Lung (tissue), 12 donors: ENCODE results near the gene BCAN. TPM values are rescaled to one million over a fixed set of nuclear protein-coding genes. Genes with fewer than 3 reads are reported as not detected.
A peak's percentile ranks its signal among the peaks of the same experiment; 100 is the strongest.

Source experiments
- ATAC-seq: fragments of 200-7000 bp; cut with Tn5 transposase; one replicate; pipeline ENCODE4 v1.9.1; 2020; ENCODE audit warnings: moderate number of reproducible peaks; ENCODE audit not compliant: insufficient read depth, low FRiP score
- DNase-seq, 3 donors: peaks; one replicate each; pipeline ENCODE4 v3.0.0-alpha.2; 2013 to 2017
- H3K27ac ChIP-seq, 2 donors: one replicate each; pipeline ENCODE4 v1.5.1; 2013; ENCODE audit warnings: mild to moderate bottlenecking in 2 of 2, moderate library complexity in 2 of 2, control low read depth in 1 of 2, inconsistent platforms in 1 of 2, low read depth in 1 of 2, low read length in 1 of 2
- H3K27me3 ChIP-seq, 3 donors: one replicate each; pipeline ENCODE4 v1.5.1; 2013; ENCODE audit warnings: low read length in 2 of 3; ENCODE audit not compliant: control insufficient read depth in 3 of 3, insufficient read depth in 3 of 3
- H3K36me3 ChIP-seq, 4 donors: one replicate each; pipeline ENCODE4 v1.5.1; 2013; ENCODE audit warnings: low read length in 4 of 4, mild to moderate bottlenecking in 1 of 4, moderate library complexity in 1 of 4; ENCODE audit not compliant: control insufficient read depth in 4 of 4, insufficient read depth in 4 of 4
- H3K4me1 ChIP-seq, 5 donors: one replicate each; pipeline ENCODE4 v1.5.1; 2013; ENCODE audit warnings: low read length in 5 of 5, mild to moderate bottlenecking in 2 of 5, moderate library complexity in 1 of 5; ENCODE audit not compliant: control insufficient read depth in 5 of 5, insufficient read depth in 5 of 5
- H3K4me3 ChIP-seq: one replicate; pipeline ENCODE4 v1.5.1; 2013; ENCODE audit warnings: mild to moderate bottlenecking, control low read depth, moderate library complexity
- H3K9ac ChIP-seq, 2 donors: one replicate each; pipeline ENCODE4 v1.5.1; 2013; ENCODE audit warnings: low read length in 2 of 2, control low read depth in 1 of 2; ENCODE audit not compliant: insufficient read depth in 1 of 2
- H3K9me3 ChIP-seq, 4 donors: one replicate each; pipeline ENCODE4 v1.5.1; 2013; ENCODE audit warnings: low read length in 3 of 4, mild to moderate bottlenecking in 1 of 4, moderate library complexity in 1 of 4; ENCODE audit not compliant: control insufficient read depth in 4 of 4, insufficient read depth in 3 of 4
- CTCF ChIP-seq: IDR thresholded peaks from 2 replicates; pipeline ENCODE4 v1.5.1; 2012; ENCODE audit warnings: mild to moderate bottlenecking; ENCODE audit errors: control extremely low read depth, extremely low read depth
- WGBS, 2 donors: extraction: QIAGEN DNeasy Blood & Tissue Kit; methylation state at CpG; one replicate each; pipeline ENCODE4 v1.1.7; 2013; 5-methylcytosine and 5-hydroxymethylcytosine counted together
- polyA plus RNA-seq, 2 donors: library from polyadenylated mRNA; stranded (reverse); fragments of 200-250 nt; gene quantifications; one replicate each; pipeline ENCODE4 v1.2.1, GENCODE V29; 2013
- total RNA-seq, 2 donors: library from RNA; depleted of rRNA in 1 of 2; stranded (reverse); fragments of >200 nt in 1 of 2; gene quantifications; one replicate each; pipeline ENCODE4 v1.2.1, GENCODE V29; 2014 to 2021
- donor health status: control.
- donor health status: control.
- donor health status: Bipolar disorder and iron deficiency.
- donor health status: healthy.
- donor health status: DM: yes; HTN: yes; CAD: no.

Gene BCAN
- total and polyA plus RNA-seq, 4 donors, result 0.05 to 1.1 (median 0.12) TPM

- Histone ChIP-seq H3K9me3 (no peaks in the 10 kb centered on the region), H3K27ac (no peak overlapping the region), H3K4me1 (peaks cover 0 to 50% (median 7%) of the 10 kb centered on the region in 5 donors), H3K9ac (no peak overlapping the region), H3K36me3 (no peaks in the 10 kb centered on the region), H3K27me3 (no peaks in the 10 kb centered on the region), H3K4me3 (no peak overlapping the region)
- 17 to 23% methylated on average over 20 of the region's 20 CpGs for WGBS, 2 donors
- no peak for TF ChIP-seq CTCF
- DNase-seq, result peak in 1 of 3 donors; percentile 45
- no peak for ATAC-seq
Observed at GRCh38 chr1:156691665-156692440, 49.9 kb downstream of the BCAN start.

- Histone ChIP-seq H3K4me3 (no peak overlapping the region), H3K4me1 (peaks cover 0 to 50% (median 7%) of the 10 kb centered on the region in 5 donors), H3K9ac (no peak overlapping the region), H3K27ac (no peak overlapping the region), H3K27me3 (no peaks in the 10 kb centered on the region), H3K9me3 (no peaks in the 10 kb centered on the region), H3K36me3 (no peaks in the 10 kb centered on the region)
- DNase-seq, result peak in 1 of 3 donors; percentile 69
- TF ChIP-seq CTCF, result no peak
- 5 to 7% methylated on average over 13 of the region's 13 CpGs for WGBS, 2 donors
- no peak for ATAC-seq
Observed at GRCh38 chr1:156692441-156692924, 50.6 kb downstream of the BCAN start.

GRCh38 chr1:156692925-156693847 is 51.3 kb downstream of the BCAN start:
- ATAC-seq (no peak), DNase-seq (peak; percentile 77 to 91 (median 87))
- TF ChIP-seq CTCF, result no peak
- Histone ChIP-seq H3K9me3 (no peaks in the 10 kb centered on the region), H3K4me3 (no peak overlapping the region), H3K27ac (no peak overlapping the region), H3K9ac (no peak overlapping the region), H3K36me3 (no peaks in the 10 kb centered on the region), H3K27me3 (no peaks in the 10 kb centered on the region), H3K4me1 (peaks cover 0 to 50% (median 7%) of the 10 kb centered on the region in 5 donors)
- 48 to 50% methylated on average over 16 of the region's 16 CpGs for whole genome bisulfite sequencing, 2 donors
